ENCODE measurements around the gene CLEC16A. TPM values are rescaled to one million over a fixed set of nuclear protein-coding genes. Genes with fewer than 3 reads are reported as not detected.

The CLEC16A gene
- total RNA-seq, 1 donor from 2014 or later, result 34.6 TPM

- Histone ChIP-seq H3K27me3 (ENCODE audit: low read depth) (no peaks in the 10 kb centered on the region), H3K9me3 (no peaks in the 10 kb centered on the region), H3K36me3 (peaks cover 42% of the 10 kb centered on the region), H3K4me3 (no peak overlapping the region), H3K27ac (no peak overlapping the region), H3K4me1 (peaks cover 16% of the 10 kb centered on the region)
- DNase-seq (no peak), ATAC-seq (no peak)
- intact Hi-C loops (cut with DNase I), result no loop called here
- no peak for TF ChIP-seq CTCF (IDR thresholded peaks at IDR 0.05)
These were observed 23.6 kb downstream of the CLEC16A start for GRCh38 chr16:10967986-10968385.

- peaks cover 42% of the 10 kb centered on the region for H3K36me3 ChIP-seq
- no peak for ATAC-seq
- no peak for TF ChIP-seq CTCF (IDR thresholded peaks at IDR 0.05)
These were observed 24.1 kb downstream of the CLEC16A start for GRCh38 chr16:10968498-10968897.

GRCh38 chr16:10969615-10970014, 25.3 kb downstream of the CLEC16A start:
- Histone ChIP-seq H3K36me3 (peaks cover 47% of the 10 kb centered on the region), H3K9me3 (no peaks in the 10 kb centered on the region), H3K27me3 (ENCODE audit: low read depth) (no peaks in the 10 kb centered on the region), H3K27ac (no peak overlapping the region), H3K4me3 (no peak overlapping the region), H3K4me1 (peaks cover 9% of the 10 kb centered on the region)
- DNase-seq, result no peak
- no peak for ATAC-seq
- intact Hi-C loops (cut with DNase I), result loop anchor here (5.0 kb wide), 1 partner anchor 283 kb away; no protein-coding TSS in a partner anchor
- TF ChIP-seq CTCF (IDR thresholded peaks at IDR 0.05), result no peak

More at GRCh38 chr16:10968498-10968897, 24.1 kb downstream of the CLEC16A start:
- no peaks in the 10 kb centered on the region for H3K27me3 ChIP-seq (ENCODE audit: low read depth)
- no peak for DNase-seq
- no peaks in the 10 kb centered on the region for H3K9me3 ChIP-seq
- H3K4me3 ChIP-seq, result no peak overlapping the region
- H3K4me1 ChIP-seq, result peaks cover 16% of the 10 kb centered on the region
- intact Hi-C loops (cut with DNase I), result no loop called here
- no peak overlapping the region for H3K27ac ChIP-seq

- Histone ChIP-seq H3K36me3 (peaks cover 49% of the 10 kb centered on the region), H3K27ac (no peak overlapping the region), H3K4me3 (no peak overlapping the region), H3K4me1 (peaks cover 9% of the 10 kb centered on the region), H3K27me3 (ENCODE audit: low read depth) (no peaks in the 10 kb centered on the region), H3K9me3 (no peaks in the 10 kb centered on the region)
- TF ChIP-seq CTCF (IDR thresholded peaks at IDR 0.05), result no peak
- no peak for DNase-seq
- no peak for ATAC-seq
- intact Hi-C loops (cut with DNase I), result loop anchor here (5.0 kb wide), 1 partner anchor 282 kb away; no protein-coding TSS in a partner anchor
These were observed 25.7 kb downstream of the CLEC16A start for GRCh38 chr16:10970065-10970464.

- DNase-seq (no peak), ATAC-seq (peak; percentile 76 to 81)
- no peak overlapping the region for H3K27ac ChIP-seq
- H3K36me3 ChIP-seq, result peaks cover 64% of the 10 kb centered on the region
- TF ChIP-seq CTCF (IDR thresholded peaks at IDR 0.05), result peak; percentile 73
- intact Hi-C loops (cut with DNase I), result loop anchor here (5.0 kb wide), 1 partner anchor 281 kb away; no protein-coding TSS in a partner anchor
- no peaks in the 10 kb centered on the region for H3K9me3 ChIP-seq
- H3K4me1 ChIP-seq, result peaks cover 9% of the 10 kb centered on the region
- H3K27me3 ChIP-seq (ENCODE audit: low read depth), result no peaks in the 10 kb centered on the region
- H3K4me3 ChIP-seq, result no peak overlapping the region
These were observed 27.2 kb downstream of the CLEC16A start for GRCh38 chr16:10971560-10971961.

Measured in lower lobe of right lung (tissue), 2 donors.